H7 (cell line): ENCODE data around the gene SLC25A33. TPM values are rescaled to one million over a fixed set of nuclear protein-coding genes. Genes with fewer than 3 reads are reported as not detected.

ENCODE experiments used
- DNase-seq: peaks from one replicate; pipeline ENCODE4 v3.0.0; 2012
- H3K27me3 ChIP-seq: 2 replicates; pipeline ENCODE4 v1.6.0; 2011; ENCODE audit warnings: mild to moderate bottlenecking, low read length; ENCODE audit not compliant: control insufficient read depth, insufficient read depth
- H3K36me3 ChIP-seq: replicated peaks from 2 replicates; pipeline ENCODE4 v1.5.1; 2011; ENCODE audit warnings: low read length; ENCODE audit not compliant: control insufficient read depth, insufficient read depth
- H3K4me3 ChIP-seq: 2 replicates; pipeline ENCODE4 v1.5.1; 2011; ENCODE audit warnings: low read depth, mild to moderate bottlenecking, control low read depth, low read length, moderate library complexity; ENCODE audit not compliant: insufficient read depth
- total RNA-seq: library from RNA; depleted of rRNA; stranded (reverse); fragments of >200 nt; shearing (Covaris generic); gene quantifications from 2 replicates; pipeline ENCODE4 v1.2.3, GENCODE V29; 2014

Gene SLC25A33
- total RNA-seq, 1 experiment from 2014 or later, result 23.2 TPM

- Histone ChIP-seq H3K4me3 (no peak overlapping the region), H3K36me3 (no peaks in the 10 kb centered on the region), H3K27me3 (no peaks in the 10 kb centered on the region)
- DNase-seq, result peak; percentile 43
Observed at GRCh38 chr1:9520411-9520810, 18.9 kb upstream of the SLC25A33 start.

GRCh38 chr1:9529190-9529589 lies 10.1 kb upstream of the SLC25A33 start:
- no peak for DNase-seq
- no peaks in the 10 kb centered on the region for H3K36me3 ChIP-seq
- H3K4me3 ChIP-seq, result no peak overlapping the region
- H3K27me3 ChIP-seq, result no peaks in the 10 kb centered on the region

GRCh38 chr1:9530320-9530719 lies 8.9 kb upstream of the SLC25A33 start:
- no peak for DNase-seq
- Histone ChIP-seq H3K4me3 (no peak overlapping the region), H3K36me3 (no peaks in the 10 kb centered on the region), H3K27me3 (no peaks in the 10 kb centered on the region)

GRCh38 chr1:9534953-9535352 lies 4.3 kb upstream of the SLC25A33 start:
- Histone ChIP-seq H3K4me3 (no peak overlapping the region), H3K27me3 (no peaks in the 10 kb centered on the region), H3K36me3 (no peaks in the 10 kb centered on the region)
- DNase-seq, result no peak

- no peak for DNase-seq
- Histone ChIP-seq H3K36me3 (no peaks in the 10 kb centered on the region), H3K4me3 (no peak overlapping the region), H3K27me3 (peaks cover 3% of the 10 kb centered on the region; the same call in 1 of the 2 replicates)
Observed at GRCh38 chr1:9536301-9536700, 3.0 kb upstream of the SLC25A33 start.

GRCh38 chr1:9537863-9538668 lies 1.2 kb upstream of the SLC25A33 start:
- Histone ChIP-seq H3K27me3 (peaks cover 3% of the 10 kb centered on the region; the same call in 1 of the 2 replicates), H3K36me3 (no peaks in the 10 kb centered on the region; the same call in 1 of the 2 replicates), H3K4me3 (no peak overlapping the region)
- DNase-seq, result no peak

- Histone ChIP-seq H3K27me3 (peaks cover 3% of the 10 kb centered on the region; the same call in 1 of the 2 replicates), H3K36me3 (no peaks in the 10 kb centered on the region; the same call in 1 of the 2 replicates), H3K4me3 (no peak overlapping the region)
- no peak for DNase-seq
Observed at GRCh38 chr1:9538669-9539164, 548 bp upstream of the SLC25A33 start.

GRCh38 chr1:9539829-9540550 lies 725 bp downstream of the SLC25A33 start:
- Histone ChIP-seq H3K36me3 (no peaks in the 10 kb centered on the region; the same call in 1 of the 2 replicates), H3K27me3 (peaks cover 3% of the 10 kb centered on the region; the same call in 1 of the 2 replicates), H3K4me3 (peak overlapping the region; percentile 79)
- peak; percentile 93 for DNase-seq

- Histone ChIP-seq H3K4me3 (no peak overlapping the region), H3K27me3 (peaks cover 3% of the 10 kb centered on the region; the same call in 1 of the 2 replicates), H3K36me3 (no peaks in the 10 kb centered on the region; the same call in 1 of the 2 replicates)
- DNase-seq, result no peak
Observed at GRCh38 chr1:9542430-9542829, 3.2 kb downstream of the SLC25A33 start.

- DNase-seq, result no peak
- Histone ChIP-seq H3K4me3 (no peak overlapping the region), H3K27me3 (peaks cover 3% of the 10 kb centered on the region; the same call in 1 of the 2 replicates), H3K36me3 (no peaks in the 10 kb centered on the region; the same call in 1 of the 2 replicates)
Observed at GRCh38 chr1:9544926-9545325, 5.7 kb downstream of the SLC25A33 start.

- Histone ChIP-seq H3K27me3 (no peaks in the 10 kb centered on the region), H3K4me3 (no peak overlapping the region), H3K36me3 (peaks cover 3% of the 10 kb centered on the region)
- DNase-seq, result no peak
Observed at GRCh38 chr1:9549955-9550546, 10.8 kb downstream of the SLC25A33 start.

GRCh38 chr1:9551984-9552383 lies 12.7 kb downstream of the SLC25A33 start:
- H3K27me3 ChIP-seq, result no peaks in the 10 kb centered on the region
- no peak overlapping the region for H3K4me3 ChIP-seq
- H3K36me3 ChIP-seq, result peaks cover 13% of the 10 kb centered on the region
- no peak for DNase-seq

GRCh38 chr1:9553736-9554144 lies 14.5 kb downstream of the SLC25A33 start:
- H3K36me3 ChIP-seq, result peaks cover 15% of the 10 kb centered on the region
- no peaks in the 10 kb centered on the region for H3K27me3 ChIP-seq
- no peak overlapping the region for H3K4me3 ChIP-seq
- no peak for DNase-seq

GRCh38 chr1:9555942-9556341 lies 16.7 kb downstream of the SLC25A33 start:
- Histone ChIP-seq H3K27me3 (no peaks in the 10 kb centered on the region), H3K36me3 (peaks cover 15% of the 10 kb centered on the region), H3K4me3 (no peak overlapping the region)
- DNase-seq, result no peak
